GM21529 (cell line): Measurements from ENCODE around the gene PHF10.

Experiments used
- ATAC-seq: cut with Tn5 transposase; IDR thresholded peaks from one replicate; pipeline ENCODE4 v1.9.1; 2021; ENCODE audit not compliant: unreplicated experiment

Gene PHF10

GRCh38 chr6:169678342-169678741 lies 46.0 kb downstream of the PHF10 start:
- no peak for ATAC-seq

GRCh38 chr6:169677096-169677495 lies 47.2 kb downstream of the PHF10 start:
- no peak for ATAC-seq

- ATAC-seq: no peak
Measured at GRCh38 chr6:169675011-169675410, 49.3 kb downstream of the PHF10 start.

DNA sequence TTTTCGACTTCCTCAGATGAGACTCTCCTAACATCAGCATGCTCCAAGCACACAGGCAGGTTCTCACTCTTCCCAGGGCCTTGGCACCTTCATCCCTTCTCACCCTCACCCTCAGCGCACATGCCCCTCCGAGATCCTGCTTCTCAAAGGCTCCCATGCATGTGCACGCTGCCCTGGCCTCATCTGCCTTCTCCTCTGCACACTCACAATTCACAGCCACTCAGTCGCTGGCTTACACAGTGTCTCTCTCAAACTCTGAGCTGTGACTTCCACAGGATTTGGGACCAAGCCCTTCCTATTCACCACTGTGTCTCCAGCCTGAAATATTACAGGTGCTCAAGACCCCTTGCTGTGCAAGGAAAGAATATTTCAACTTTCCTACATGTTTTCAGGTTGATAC lies 52.7 kb downstream of the PHF10 start:
- no peak for ATAC-seq

DNA sequence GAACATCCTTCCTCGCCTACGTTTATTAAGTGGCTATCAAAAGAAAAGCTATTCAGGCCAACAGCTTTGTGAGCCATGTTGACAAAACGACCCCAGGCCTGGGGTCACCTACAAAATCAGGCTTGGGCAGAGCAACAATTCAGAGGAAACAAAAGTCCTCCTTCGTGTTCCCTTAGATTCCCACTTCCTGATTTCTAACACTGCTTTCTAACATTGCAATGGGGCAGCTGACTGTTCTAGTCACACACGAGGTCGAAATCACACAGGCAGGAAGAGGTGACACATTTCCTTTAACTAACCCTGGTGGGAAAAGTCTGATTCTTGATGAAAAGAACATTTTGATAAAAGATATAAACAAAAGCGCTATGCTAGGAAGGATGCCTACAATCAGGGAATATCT lies 54.4 kb downstream of the PHF10 start:
- ATAC-seq: no peak

DNA sequence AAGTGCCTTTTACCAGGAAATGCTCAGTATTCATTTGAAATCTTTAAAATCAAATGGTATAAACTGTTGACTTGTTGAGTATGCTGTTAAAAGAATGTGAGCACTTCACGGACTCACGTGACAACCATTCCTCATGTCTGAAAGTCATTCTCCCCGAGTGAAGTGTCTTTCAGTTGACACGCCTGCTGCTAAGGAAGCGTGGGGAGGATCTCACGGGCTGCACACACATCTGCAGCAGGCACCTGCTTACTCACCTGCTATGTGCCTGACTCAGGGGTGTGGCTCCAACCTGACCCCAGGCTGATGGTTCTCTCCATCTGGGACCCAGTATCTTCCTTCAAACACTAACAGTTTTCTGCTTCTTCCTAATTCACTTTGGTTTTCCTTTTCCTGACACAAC lies 55.2 kb downstream of the PHF10 start:
- no peak for ATAC-seq

DNA sequence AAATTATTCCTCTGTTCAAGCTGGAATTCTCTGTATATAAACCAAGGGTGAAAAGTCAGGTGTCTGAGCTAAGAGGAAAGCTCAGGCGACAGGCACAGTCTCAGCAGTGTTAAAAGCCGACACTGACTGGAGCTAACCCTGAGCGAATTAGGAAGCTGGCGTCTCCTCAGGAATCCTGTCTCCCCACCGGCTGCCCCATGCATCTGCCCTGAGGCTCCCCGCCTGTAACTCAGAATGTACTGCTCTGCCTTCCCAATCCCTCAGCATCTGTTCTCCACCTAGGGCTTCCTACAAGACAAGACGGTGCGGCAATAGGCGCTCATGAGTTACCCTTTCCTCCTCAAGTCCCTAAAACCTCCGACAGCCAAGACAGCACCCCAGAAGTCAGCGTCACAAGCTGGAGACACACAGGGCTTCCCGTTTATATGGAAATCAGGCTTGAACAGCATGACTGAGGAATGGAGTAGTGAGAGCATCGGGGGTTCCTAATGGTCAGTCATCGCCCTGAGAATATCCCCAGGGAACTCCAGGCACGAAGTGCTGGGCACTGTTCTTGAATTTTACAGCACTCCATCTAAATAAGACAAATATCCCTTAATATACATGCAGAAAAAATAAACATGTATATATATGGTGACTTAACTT lies 56.0 kb downstream of the PHF10 start:
- no peak for ATAC-seq

DNA sequence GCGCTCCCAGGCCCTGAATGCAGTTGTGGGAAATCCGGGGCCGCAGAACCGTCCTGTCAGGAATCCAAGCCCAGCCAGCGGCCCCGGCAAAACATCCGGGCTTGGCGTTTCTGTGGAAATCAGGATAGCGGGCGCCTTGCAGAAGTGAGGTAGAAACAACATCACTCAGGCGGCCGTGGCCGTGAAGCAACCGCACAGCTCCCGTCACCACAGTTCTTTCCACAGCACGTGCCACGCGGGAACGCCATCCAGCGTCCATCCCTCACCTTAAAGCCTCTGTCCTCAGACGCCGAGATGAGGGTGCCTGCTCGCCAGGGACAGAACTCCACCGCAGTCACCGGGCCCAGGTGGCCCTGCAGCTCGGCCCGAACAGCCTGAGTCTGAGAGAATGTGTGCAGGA lies 56.6 kb downstream of the PHF10 start:
- no peak for ATAC-seq

- ATAC-seq: no peak
Measured at GRCh38 chr6:169666441-169666840, 57.9 kb downstream of the PHF10 start.

- no peak for ATAC-seq
Measured at GRCh38 chr6:169665289-169665688, 59.0 kb downstream of the PHF10 start.

DNA sequence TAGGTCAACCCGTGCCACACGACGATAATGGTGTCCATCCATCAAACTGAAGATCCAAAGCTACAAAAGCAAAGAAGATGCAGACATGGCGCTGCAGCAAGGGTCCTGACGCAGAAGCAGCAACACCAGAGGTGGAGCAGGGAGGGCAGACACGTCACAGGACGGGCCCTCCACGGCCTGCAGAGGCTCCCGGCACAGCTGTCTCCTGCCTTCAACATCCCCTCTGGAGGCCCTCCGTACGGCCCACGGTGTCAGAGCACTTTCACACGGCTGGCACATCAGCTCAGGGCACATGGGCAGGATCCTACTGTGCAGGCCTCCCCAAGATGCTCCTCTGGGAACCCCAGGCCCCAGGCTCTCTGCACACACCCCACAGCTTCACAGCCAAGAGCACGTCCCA lies 60.1 kb downstream of the PHF10 start:
- no peak for ATAC-seq

DNA sequence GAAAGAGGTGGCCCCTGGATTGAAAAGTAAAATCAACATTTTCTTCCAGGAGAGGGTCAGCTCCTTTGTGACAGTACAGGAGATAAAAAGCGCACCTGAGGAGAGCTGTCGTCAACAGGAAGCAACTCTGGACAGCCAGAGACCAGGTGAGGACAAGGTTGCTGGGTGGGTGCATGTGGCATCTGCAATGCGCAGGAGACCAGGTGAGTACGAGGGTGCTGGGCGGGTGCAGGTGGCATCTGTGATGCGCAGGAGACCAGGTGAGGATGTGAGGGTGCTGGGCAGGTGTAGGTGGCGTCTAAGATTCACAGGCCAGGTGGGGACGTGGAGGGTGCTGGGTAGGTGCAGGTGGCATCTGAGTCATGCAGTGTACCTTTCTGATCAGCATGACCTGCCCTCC lies 60.8 kb downstream of the PHF10 start:
- no peak for ATAC-seq

DNA sequence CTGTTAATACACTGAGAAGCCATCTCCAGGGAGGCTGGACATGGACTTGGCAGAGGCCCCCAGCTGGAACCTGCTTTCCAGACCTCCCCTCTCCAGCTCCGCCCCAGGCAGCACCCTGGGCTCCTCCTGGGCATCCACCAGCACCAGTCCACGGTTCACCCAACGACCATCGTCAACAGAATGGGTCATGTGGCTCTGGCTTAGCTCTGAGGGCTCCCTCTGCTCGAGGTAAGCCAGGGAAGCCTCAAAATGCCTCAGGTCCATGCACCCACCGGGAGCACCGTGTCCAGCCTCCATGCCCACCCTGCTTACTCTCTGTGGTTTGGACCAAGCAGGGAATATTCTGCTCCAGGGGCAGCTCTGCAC lies 62.9 kb downstream of the PHF10 start:
- ATAC-seq: no peak

DNA sequence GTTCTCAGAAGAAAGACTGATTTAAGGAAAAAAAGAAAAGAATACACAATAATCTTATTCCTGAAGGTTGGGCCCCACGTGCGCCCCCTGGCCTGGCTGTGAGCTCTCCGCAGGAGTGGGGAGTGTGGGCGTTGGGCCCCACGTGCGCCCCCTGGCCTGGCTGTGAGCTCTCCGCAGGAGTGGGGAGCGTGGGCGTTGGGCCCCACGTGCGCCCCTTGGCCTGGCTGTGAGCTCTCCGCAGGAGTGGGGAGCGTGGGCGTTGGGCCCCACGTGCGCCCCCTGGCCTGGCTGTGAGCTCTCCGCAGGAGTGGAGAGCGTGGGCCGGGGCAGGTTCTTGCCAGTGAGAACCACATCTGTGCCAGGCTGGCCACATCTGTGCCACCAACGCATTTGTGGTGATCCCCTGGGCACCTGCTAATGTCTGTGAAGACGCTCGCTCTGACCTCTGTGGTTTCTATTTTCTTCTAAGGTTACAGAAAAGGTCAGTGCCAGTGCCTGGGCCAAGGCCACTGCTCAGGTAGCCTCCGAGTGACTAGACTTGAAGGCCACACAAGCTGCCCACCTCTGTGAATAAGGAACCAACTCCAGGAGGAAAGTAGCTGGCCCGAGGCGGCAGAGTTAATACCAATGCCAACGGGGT lies 63.4 kb downstream of the PHF10 start:
- ATAC-seq: no peak

DNA sequence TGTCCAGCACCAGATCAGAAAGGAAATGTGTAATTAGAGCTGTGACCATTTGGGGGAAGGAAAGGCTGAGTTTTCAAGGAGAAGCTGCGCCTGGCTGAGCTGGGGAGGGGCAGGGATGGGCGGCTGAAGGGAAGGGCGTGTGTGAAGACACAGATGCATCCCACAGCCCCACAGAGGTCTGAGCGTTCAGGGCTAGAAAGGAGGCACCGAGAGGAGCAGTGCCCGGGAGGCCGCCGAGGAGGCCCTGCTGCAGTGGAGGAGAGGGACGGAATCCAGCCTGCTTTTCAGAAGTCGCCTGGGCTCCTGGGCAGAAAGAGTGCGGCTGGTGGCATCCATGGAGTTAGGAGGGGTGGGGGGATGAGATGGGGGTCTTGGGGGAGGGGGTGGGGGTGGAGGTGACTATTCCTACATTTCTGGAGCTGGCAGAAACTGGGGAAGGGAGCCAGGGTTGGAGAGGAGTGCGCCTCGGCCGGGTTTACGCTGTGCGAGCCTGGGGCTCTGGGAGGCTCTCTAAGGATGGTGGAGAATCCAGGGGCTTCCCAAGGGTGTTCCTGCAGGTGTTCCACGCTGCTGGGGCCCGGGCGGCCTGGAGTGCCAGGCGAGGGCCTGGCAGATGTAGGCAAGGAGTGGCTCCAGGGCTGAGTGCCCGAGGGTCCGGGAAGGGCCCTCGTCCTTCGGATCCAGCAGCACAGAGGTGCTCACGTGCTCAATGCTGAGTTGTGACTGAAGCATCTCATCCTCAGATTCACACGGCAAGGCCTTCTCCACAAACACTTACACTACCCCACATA lies 64.3 kb downstream of the PHF10 start:
- no peak for ATAC-seq

DNA sequence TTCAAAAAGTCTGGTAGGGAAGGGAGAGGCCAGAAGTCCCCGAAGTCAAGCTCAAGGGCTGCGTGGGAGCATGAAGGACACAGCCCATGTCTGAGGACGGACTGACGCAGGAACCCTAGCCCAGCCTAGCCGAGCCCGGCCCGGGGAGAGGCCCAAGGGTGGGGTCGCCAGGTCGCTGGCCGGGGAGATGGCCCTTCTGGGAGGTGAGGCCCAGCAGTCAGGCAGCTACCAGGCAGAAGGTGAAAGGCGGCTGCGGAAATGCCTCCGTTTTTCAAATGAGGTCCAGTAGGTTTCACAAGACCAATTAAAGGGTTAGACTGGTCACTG lies 67.1 kb downstream of the PHF10 start:
- no peak for ATAC-seq

DNA sequence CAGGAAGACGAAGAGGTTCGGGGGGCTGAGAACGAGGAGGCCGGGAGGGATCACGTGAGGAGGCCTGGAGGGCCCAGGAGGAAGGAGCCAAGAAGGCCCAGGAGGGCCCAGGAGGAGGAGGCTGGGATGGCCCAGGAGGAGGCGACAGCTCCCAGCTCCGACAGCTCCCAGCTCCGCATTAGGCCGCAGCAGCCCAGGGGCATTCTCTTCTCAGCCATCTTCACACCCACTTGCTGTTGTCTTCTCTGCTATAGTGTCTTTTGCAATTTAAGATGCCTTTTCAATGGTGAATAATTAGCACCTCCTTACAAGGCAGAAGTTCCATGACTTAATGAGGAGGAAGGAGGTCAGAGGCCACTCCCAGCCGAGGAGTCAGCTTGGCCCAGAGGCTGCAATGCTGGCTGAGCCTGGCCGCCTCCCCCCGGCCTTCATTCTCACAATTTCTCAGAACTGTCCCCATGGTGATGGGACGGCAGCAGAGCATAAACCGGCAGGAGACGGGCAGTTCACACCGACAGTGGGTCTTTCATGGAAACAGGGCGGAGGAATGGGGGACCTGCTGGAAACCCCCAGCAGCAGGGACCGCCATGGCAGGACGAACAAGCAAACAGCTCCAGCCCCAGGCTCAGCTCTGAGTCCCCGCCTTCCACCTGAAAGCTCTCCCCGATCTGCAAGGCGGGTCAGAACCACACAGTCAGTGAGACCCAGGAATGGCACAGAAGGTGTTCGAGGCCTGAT lies 67.6 kb downstream of the PHF10 start:
- no peak for ATAC-seq

- peak; percentile 95 for ATAC-seq
Measured at GRCh38 chr6:169654598-169655391, 69.5 kb downstream of the PHF10 start.
